HepG2 (cell line): ENCODE results near the gene ZNF513. TPM values are rescaled to one million over a fixed set of nuclear protein-coding genes. Genes with fewer than 3 reads are reported as not detected.

ENCODE experiments used
- ARHGAP35 ChIP-seq: sonication (generic); formaldehyde crosslinking; IDR thresholded peaks from 2 replicates; pipeline ENCODE4 v1.9.0; 2022; ENCODE audit warnings: mild to moderate bottlenecking, inconsistent platforms, moderate library complexity, missing genetic modification reagents, borderline replicate concordance
- ASH2L ChIP-seq: fragments of 300-600, 200-600 bp; sonication (generic); IDR thresholded peaks from 2 replicates; pipeline ENCODE4 v1.7.0; 2017; ENCODE audit warnings: low read depth, mild to moderate bottlenecking, moderate library complexity, mixed read lengths, low read length; ENCODE audit not compliant: insufficient read length
- HCFC1 ChIP-seq: fragments of 150-350 bp; IDR thresholded peaks from 2 replicates; pipeline ENCODE4 v1.6.1; 2014; ENCODE audit warnings: low read depth, low read length
- KLF13 ChIP-seq: sonication (generic); formaldehyde crosslinking; IDR thresholded peaks from 2 replicates; pipeline ENCODE4 v1.4.0; 2020; ENCODE audit warnings: mild to moderate bottlenecking, missing genetic modification reagents
- MXI1 ChIP-seq: IDR thresholded peaks from 3 replicates; pipeline ENCODE4 v1.6.1; 2012; ENCODE audit warnings: low read depth, low read length, inconsistent platforms, borderline replicate concordance
- ZBTB42 ChIP-seq: sonication (generic); formaldehyde crosslinking; IDR thresholded peaks from 2 replicates; pipeline ENCODE4 v1.5.0; 2020; ENCODE audit warnings: mild to moderate bottlenecking, missing genetic modification reagents
- ZNF230 ChIP-seq: sonication (generic); formaldehyde crosslinking; IDR thresholded peaks from 2 replicates; pipeline ENCODE4 v1.4.0; 2020; ENCODE audit warnings: mild to moderate bottlenecking, missing genetic modification reagents
- ZNF530 ChIP-seq: sonication (generic); formaldehyde crosslinking; IDR thresholded peaks from 2 replicates; pipeline ENCODE4 v1.5.0; 2020; ENCODE audit warnings: low read depth, mild to moderate bottlenecking, missing genetic modification reagents
- ZNF816 ChIP-seq: sonication (generic); formaldehyde crosslinking; IDR thresholded peaks from 2 replicates; pipeline ENCODE4 v1.8.0; 2022; ENCODE audit warnings: missing genetic modification reagents, mild to moderate bottlenecking, borderline replicate concordance
- ZNF883 ChIP-seq: sonication (generic); formaldehyde crosslinking; IDR thresholded peaks from 2 replicates; pipeline ENCODE4 v1.5.1; 2020; ENCODE audit warnings: mild to moderate bottlenecking, missing genetic modification reagents; ENCODE audit errors: not compliant biosample characterization
- ZZZ3 ChIP-seq: sonication (generic); formaldehyde crosslinking; IDR thresholded peaks from 2 replicates; pipeline ENCODE4 v1.4.0; 2020; ENCODE audit warnings: missing genetic modification reagents, mild to moderate bottlenecking, borderline replicate concordance
- polyA plus RNA-seq, 8 experiments: library from polyadenylated mRNA; depleted of rRNA in 3 of 8; stranded (reverse) in 7 of 8; unstranded in 1 of 8; fragments of >200 nt; fragmentation: Illumina TruSeq in 4 of 8; extraction: Trizol in 4 of 8; gene quantifications; 2 replicates each; pipeline versions ENCODE4 v1.2.1 to v1.2.3, GENCODE V29; 2011 to 2016; ENCODE audit warnings: low read depth in 4 of 8, missing spikeins in 1 of 8, mixed read lengths in 1 of 8; ENCODE audit not compliant: insufficient read depth in 1 of 8
- total RNA-seq, 5 experiments: library from RNA; depleted of rRNA; stranded (reverse); fragments of >200 nt; fragmentation: Illumina TruSeq; extraction: Trizol; gene quantifications; 2 replicates each; pipeline ENCODE4 v1.2.3, GENCODE V29; 2016; ENCODE audit warnings: low read depth in 1 of 5
- TF ChIP-seq, protein P1 (sequence below): sonication (generic); formaldehyde crosslinking; IDR thresholded peaks from 2 replicates; pipeline ENCODE4 v1.4.0; 2020; ENCODE audit warnings: missing genetic modification reagents, mild to moderate bottlenecking, borderline replicate concordance
- TF ChIP-seq, protein P2 (sequence below): sonication (generic); formaldehyde crosslinking; IDR thresholded peaks from 2 replicates; pipeline ENCODE4 v1.5.1; 2020; ENCODE audit warnings: mild to moderate bottlenecking, missing genetic modification reagents, borderline replicate concordance
- TF ChIP-seq, protein P3 (sequence below): sonication (generic); formaldehyde crosslinking; IDR thresholded peaks from 2 replicates; pipeline ENCODE4 v1.4.0; 2020; ENCODE audit warnings: missing genetic modification reagents
- TF ChIP-seq, protein P4 (sequence below): sonication (generic); formaldehyde crosslinking; IDR thresholded peaks from 2 replicates; pipeline ENCODE4 v1.5.0; 2020; ENCODE audit warnings: mild to moderate bottlenecking, missing genetic modification reagents, borderline replicate concordance

Gene ZNF513
- total and polyA plus RNA-seq, 2 of the 13 experiments (the other 11 are each of a cell fraction or from before 2014, with no cell fraction given) = 4.9 to 6.3 TPM

DNA sequence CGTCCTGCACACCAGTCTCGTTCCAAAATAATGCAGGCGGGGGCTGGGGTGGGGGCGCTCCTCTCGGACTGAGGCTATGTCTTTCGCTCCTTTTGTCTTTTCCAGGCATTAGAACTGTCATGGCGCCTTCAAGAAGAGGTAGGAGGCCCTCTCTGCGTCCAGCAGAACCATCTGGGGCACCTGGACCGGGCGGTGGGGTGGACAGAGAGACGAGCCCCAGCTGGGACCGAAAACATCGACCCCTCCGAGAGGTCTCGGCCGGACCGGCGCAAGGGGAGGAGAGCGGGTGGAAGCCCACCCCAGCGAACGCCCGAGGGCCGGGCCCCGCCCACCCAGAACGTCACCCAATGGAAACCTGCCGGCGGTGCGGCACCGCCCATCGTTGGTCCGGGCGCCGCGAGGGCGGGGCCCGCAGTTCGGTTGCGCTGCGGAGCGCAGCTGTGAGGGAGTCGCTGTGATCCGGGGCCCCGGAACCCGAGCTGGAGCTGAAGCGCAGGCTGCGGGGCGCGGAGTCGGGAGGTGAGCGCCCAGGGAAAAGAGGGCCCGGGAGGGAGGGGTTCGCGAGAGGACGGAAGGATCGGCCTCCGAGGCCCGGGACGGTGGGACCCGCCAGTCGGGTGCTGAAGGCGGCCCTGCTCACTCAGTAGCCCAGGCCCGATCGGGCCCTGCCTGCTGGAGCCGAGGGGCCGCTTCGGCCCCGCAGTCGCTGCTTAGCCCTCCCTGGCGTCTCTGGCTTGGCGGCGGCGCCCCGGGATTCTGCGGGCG, 47.9 kb upstream of the ZNF513 start, which contains the start of gene NRBP1 (continued):
- TF ChIP-seq, protein P1, sequence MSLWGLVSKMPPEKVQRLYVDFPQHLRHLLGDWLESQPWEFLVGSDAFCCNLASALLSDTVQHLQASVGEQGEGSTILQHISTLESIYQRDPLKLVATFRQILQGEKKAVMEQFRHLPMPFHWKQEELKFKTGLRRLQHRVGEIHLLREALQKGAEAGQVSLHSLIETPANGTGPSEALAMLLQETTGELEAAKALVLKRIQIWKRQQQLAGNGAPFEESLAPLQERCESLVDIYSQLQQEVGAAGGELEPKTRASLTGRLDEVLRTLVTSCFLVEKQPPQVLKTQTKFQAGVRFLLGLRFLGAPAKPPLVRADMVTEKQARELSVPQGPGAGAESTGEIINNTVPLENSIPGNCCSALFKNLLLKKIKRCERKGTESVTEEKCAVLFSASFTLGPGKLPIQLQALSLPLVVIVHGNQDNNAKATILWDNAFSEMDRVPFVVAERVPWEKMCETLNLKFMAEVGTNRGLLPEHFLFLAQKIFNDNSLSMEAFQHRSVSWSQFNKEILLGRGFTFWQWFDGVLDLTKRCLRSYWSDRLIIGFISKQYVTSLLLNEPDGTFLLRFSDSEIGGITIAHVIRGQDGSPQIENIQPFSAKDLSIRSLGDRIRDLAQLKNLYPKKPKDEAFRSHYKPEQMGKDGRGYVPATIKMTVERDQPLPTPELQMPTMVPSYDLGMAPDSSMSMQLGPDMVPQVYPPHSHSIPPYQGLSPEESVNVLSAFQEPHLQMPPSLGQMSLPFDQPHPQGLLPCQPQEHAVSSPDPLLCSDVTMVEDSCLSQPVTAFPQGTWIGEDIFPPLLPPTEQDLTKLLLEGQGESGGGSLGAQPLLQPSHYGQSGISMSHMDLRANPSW (CRISPR knock-in tag) = no peak
- TF ChIP-seq, protein P2, sequence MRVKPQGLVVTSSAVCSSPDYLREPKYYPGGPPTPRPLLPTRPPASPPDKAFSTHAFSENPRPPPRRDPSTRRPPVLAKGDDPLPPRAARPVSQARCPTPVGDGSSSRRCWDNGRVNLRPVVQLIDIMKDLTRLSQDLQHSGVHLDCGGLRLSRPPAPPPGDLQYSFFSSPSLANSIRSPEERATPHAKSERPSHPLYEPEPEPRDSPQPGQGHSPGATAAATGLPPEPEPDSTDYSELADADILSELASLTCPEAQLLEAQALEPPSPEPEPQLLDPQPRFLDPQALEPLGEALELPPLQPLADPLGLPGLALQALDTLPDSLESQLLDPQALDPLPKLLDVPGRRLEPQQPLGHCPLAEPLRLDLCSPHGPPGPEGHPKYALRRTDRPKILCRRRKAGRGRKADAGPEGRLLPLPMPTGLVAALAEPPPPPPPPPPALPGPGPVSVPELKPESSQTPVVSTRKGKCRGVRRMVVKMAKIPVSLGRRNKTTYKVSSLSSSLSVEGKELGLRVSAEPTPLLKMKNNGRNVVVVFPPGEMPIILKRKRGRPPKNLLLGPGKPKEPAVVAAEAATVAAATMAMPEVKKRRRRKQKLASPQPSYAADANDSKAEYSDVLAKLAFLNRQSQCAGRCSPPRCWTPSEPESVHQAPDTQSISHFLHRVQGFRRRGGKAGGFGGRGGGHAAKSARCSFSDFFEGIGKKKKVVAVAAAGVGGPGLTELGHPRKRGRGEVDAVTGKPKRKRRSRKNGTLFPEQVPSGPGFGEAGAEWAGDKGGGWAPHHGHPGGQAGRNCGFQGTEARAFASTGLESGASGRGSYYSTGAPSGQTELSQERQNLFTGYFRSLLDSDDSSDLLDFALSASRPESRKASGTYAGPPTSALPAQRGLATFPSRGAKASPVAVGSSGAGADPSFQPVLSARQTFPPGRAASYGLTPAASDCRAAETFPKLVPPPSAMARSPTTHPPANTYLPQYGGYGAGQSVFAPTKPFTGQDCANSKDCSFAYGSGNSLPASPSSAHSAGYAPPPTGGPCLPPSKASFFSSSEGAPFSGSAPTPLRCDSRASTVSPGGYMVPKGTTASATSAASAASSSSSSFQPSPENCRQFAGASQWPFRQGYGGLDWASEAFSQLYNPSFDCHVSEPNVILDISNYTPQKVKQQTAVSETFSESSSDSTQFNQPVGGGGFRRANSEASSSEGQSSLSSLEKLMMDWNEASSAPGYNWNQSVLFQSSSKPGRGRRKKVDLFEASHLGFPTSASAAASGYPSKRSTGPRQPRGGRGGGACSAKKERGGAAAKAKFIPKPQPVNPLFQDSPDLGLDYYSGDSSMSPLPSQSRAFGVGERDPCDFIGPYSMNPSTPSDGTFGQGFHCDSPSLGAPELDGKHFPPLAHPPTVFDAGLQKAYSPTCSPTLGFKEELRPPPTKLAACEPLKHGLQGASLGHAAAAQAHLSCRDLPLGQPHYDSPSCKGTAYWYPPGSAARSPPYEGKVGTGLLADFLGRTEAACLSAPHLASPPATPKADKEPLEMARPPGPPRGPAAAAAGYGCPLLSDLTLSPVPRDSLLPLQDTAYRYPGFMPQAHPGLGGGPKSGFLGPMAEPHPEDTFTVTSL = 0 out of 2 replicates have a peak, but pooled peaks have one; percentile 43
- TF ChIP-seq ZNF230 = peak; percentile 18; the same call in 1 of the 2 replicates
- TF ChIP-seq ZNF530 = no peak
- no peak; the same call in 1 of the 2 replicates for TF ChIP-seq KLF13
- TF ChIP-seq ZZZ3 (CRISPR knock-in tag) = no peak
- peak; percentile 92 for TF ChIP-seq ZNF883 (CRISPR knock-in tag)
- peak; percentile 37; the same call in 1 of the 2 replicates for TF ChIP-seq HCFC1
- TF ChIP-seq ZNF816 (CRISPR knock-in tag) = peak; percentile 95
- TF ChIP-seq, protein P3, sequence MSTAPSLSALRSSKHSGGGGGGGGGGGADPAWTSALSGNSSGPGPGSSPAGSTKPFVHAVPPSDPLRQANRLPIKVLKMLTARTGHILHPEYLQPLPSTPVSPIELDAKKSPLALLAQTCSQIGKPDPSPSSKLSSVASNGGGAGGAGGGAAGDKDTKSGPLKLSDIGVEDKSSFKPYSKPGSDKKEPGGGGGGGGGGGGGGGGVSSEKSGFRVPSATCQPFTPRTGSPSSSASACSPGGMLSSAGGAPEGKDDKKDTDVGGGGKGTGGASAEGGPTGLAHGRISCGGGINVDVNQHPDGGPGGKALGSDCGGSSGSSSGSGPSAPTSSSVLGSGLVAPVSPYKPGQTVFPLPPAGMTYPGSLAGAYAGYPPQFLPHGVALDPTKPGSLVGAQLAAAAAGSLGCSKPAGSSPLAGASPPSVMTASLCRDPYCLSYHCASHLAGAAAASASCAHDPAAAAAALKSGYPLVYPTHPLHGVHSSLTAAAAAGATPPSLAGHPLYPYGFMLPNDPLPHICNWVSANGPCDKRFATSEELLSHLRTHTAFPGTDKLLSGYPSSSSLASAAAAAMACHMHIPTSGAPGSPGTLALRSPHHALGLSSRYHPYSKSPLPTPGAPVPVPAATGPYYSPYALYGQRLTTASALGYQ = peak; percentile 5; the same call in 1 of the 2 replicates
- peak; percentile 69; the same call in 1 of the 3 replicates for TF ChIP-seq MXI1
- TF ChIP-seq, protein P4, sequence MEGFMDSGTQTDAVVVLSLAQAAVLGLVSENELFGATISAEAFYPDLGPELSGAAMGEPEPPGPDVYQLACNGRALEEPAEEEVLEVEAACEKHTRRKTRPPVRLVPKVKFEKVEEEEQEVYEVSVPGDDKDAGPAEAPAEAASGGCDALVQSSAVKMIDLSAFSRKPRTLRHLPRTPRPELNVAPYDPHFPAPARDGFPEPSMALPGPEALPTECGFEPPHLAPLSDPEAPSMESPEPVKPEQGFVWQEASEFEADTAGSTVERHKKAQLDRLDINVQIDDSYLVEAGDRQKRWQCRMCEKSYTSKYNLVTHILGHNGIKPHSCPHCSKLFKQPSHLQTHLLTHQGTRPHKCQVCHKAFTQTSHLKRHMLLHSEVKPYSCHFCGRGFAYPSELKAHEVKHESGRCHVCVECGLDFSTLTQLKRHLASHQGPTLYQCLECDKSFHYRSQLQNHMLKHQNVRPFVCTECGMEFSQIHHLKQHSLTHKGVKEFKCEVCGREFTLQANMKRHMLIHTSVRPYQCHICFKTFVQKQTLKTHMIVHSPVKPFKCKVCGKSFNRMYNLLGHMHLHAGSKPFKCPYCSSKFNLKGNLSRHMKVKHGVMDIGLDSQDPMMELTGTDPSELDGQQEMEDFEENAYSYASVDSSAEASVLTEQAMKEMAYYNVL (CRISPR knock-in tag) = peak; percentile 80
- peak; percentile 89 for TF ChIP-seq ASH2L
- TF ChIP-seq ZBTB42 (CRISPR knock-in tag) = peak; percentile 61; the same call in 1 of the 2 replicates
- TF ChIP-seq ARHGAP35 (CRISPR knock-in tag) = peak; percentile 77; the same call in 1 of the 2 replicates
